ENCODE data around the gene BSN. TPM values are rescaled to one million over a fixed set of nuclear protein-coding genes. Genes with fewer than 3 reads are reported as not detected.

BSN gene
- total RNA-seq, 2 donors from 2014 or later = 0.82 to 11.6 TPM

- Histone ChIP-seq H3K27me3 (replicated peaks; ENCODE audit: insufficient read depth) (no peaks in the 10 kb centered on the region), H3K27ac (no peak overlapping the region), H3K9me3 (no peaks in the 10 kb centered on the region), H3K4me3 (no peak overlapping the region), H3K36me3 (no peaks in the 10 kb centered on the region), H3K4me1 (replicated peaks) (no peaks in the 10 kb centered on the region)
- 56% methylated on average over 7 of the region's 7 CpGs for WGBS
- TF ChIP-seq POLR2A (IDR thresholded peaks at IDR 0.05) (no peak), CTCF (IDR thresholded peaks at IDR 0.05) (no peak), POLR2AphosphoS5 (IDR thresholded peaks at IDR 0.05) (no peak)
- no peak for DNase-seq (ENCODE audit: low spot score)
- intact Hi-C loops (cut with DNase I) = no loop called here
Measured at GRCh38 chr3:49712631-49713317, 158.5 kb downstream of the BSN start.

GRCh38 chr3:49713336-49714105, 159.2 kb downstream of the BSN start:
- no peaks in the 10 kb centered on the region for H3K36me3 ChIP-seq
- H3K27ac ChIP-seq = no peak overlapping the region
- DNase-seq (ENCODE audit: low spot score) = no peak
- intact Hi-C loops (cut with DNase I) = no loop called here
- no peak for TF ChIP-seq CTCF (IDR thresholded peaks at IDR 0.05)
- TF ChIP-seq POLR2A (IDR thresholded peaks at IDR 0.05) = no peak
- no peak for TF ChIP-seq POLR2AphosphoS5 (IDR thresholded peaks at IDR 0.05)
- H3K4me1 ChIP-seq (replicated peaks) = no peaks in the 10 kb centered on the region
- H3K9me3 ChIP-seq = no peaks in the 10 kb centered on the region
- no peak overlapping the region for H3K4me3 ChIP-seq
- 91% methylated on average over 25 of the region's 25 CpGs for WGBS
- no peaks in the 10 kb centered on the region for H3K27me3 ChIP-seq (replicated peaks; ENCODE audit: insufficient read depth)

- no peak for TF ChIP-seq CTCF (IDR thresholded peaks at IDR 0.05)
- Histone ChIP-seq H3K27ac (no peak overlapping the region), H3K4me3 (no peak overlapping the region), H3K36me3 (no peaks in the 10 kb centered on the region), H3K27me3 (replicated peaks; ENCODE audit: insufficient read depth) (no peaks in the 10 kb centered on the region), H3K9me3 (no peaks in the 10 kb centered on the region), H3K4me1 (replicated peaks) (peaks cover 6% of the 10 kb centered on the region)
- whole genome bisulfite sequencing = 90% methylated on average over 13 of the region's 13 CpGs
- DNase-seq (ENCODE audit: low spot score) = no peak
- intact Hi-C loops (cut with DNase I) = no loop called here
Measured at GRCh38 chr3:49714728-49715550, 160.7 kb downstream of the BSN start.

- no peak for DNase-seq (ENCODE audit: low spot score)
- 96% methylated on average over 9 of the region's 13 CpGs for WGBS
Measured at GRCh38 chr3:49715611-49716121, 161.4 kb downstream of the BSN start.

More at GRCh38 chr3:49715611-49716121, 161.4 kb downstream of the BSN start:
- no peaks in the 10 kb centered on the region for H3K27me3 ChIP-seq (replicated peaks; ENCODE audit: insufficient read depth)
- no peaks in the 10 kb centered on the region for H3K9me3 ChIP-seq
- no peaks in the 10 kb centered on the region for H3K36me3 ChIP-seq
- no peak overlapping the region for H3K4me3 ChIP-seq
- intact Hi-C loops (cut with DNase I) = no loop called here
- peaks cover 6% of the 10 kb centered on the region for H3K4me1 ChIP-seq (replicated peaks)
- no peak overlapping the region for H3K27ac ChIP-seq
- TF ChIP-seq CTCF (IDR thresholded peaks at IDR 0.05) (no peak), POLR2A (IDR thresholded peaks at IDR 0.05) (no peak), POLR2AphosphoS5 (IDR thresholded peaks at IDR 0.05) (no peak)
